ENCODE measurements around the gene CEP162.

GRCh38 chr6:84218091-84218490 is 9.4 kb downstream of the CEP162 start:
- no peak for TF ChIP-seq CTCF (IDR thresholded peaks at IDR 0.05)
- TF ChIP-seq EZH2 (IDR thresholded peaks at IDR 0.05; ENCODE audit: borderline replicate concordance, insufficient read depth, low read depth, low read length, poor library complexity, severe bottlenecking), result no peak
